Endometrial microvascular endothelial cells (primary cell): ENCODE measurements around the gene SLITRK3. TPM values are rescaled to one million over a fixed set of nuclear protein-coding genes. Genes with fewer than 3 reads are reported as not detected.
"Not testable (repeated sequence)": the region's sequence is repeated elsewhere in the genome, so short reads cannot be mapped to it uniquely, and the experiment has no call there.

ENCODE experiments used
- in situ Hi-C: cut with HindIII; loops from 2 replicates; pipeline ENCODE4 v1.10.0; 2017; ENCODE audit warnings: low sequenced_read_pairs, low pct_unique_long_range_greater_than_20kb; ENCODE audit errors: inconsistent ontology term
- total RNA-seq: library from RNA; depleted of rRNA; stranded (reverse); fragments of >200 nt; gene quantifications from one replicate; pipeline ENCODE4 v1.2.3, GENCODE V29; 2015; ENCODE audit errors: inconsistent ontology term

SLITRK3 gene
- total RNA-seq, 1 donor from 2014 or later = not detected

DNA sequence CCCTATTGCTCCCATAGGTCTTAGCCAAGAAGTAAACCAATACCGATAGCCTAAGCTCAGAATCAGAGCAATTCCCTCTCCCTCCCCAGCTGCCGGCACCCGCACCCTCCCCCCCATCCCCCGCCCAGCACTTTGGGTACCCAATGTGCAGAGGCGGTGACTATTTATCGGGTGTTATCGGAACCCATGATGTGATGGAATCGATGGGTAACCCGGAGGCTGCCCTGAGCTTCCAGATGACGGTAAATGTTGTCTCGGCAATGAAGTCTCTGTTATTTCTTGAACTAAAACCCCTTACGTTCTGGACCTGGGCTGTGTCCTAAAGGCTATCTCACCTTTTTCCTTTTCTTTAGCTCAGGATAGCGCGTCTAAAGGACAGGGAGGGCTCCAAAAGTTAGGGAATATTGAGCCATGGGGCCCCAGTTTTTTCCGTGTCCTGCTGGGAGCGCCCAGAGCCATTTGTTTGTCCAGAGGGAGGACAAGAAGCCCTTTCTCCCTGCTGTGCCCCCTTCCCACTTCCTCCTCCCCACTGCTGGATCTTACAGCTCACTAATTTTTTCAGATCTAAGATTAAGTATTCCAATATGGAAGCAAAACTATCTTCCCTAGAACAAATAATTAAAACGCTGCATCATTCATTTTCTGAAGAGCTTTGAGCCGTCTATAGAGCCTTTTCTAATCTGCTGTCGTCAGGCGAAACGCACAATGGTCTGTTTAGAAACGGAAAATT, 1.5 kb downstream of the SLITRK3 start:
- in situ Hi-C loops = no loop called here

DNA sequence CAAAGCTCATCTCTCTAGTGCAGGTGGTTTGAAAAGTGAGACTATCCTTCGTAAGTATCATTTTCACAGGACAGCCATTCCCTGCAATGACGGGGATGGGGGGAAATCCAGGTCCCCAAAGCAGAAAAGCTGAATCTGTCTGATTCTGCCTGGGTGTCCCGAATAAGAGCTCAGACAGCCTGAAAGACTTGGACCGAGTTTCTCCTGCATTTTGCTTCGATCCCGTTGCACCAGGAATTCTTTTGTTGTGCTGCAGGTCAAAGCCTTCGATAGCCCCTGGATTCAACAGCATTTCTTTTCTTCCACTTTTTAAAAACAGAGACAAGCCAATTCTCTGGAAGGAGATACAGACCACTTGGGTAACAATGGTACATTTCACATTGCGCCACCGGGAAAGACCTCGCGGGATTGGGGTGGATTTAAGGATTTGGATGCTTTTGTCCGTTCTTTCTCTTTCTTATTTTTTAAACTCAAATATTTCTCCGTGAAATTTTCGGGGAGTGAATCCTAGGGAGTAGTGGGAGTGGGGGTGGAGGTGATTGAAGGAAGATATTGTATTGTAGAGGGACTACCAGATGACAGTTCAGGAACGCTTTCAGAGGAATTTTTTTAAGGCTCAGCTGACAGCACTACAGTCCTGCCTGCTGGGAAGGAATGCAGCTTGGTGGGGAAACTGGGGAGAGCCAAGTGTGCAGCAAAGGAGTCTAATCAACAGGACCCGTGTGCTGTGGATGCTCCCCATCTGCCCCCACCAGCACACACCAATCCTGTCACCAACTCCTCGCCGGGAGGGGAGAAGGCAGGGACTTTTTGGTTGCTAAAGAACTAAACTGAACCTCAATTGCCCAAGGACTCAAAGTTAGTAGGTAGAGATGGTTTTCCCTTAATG, 2.6 kb downstream of the SLITRK3 start:
- in situ Hi-C loops = no loop called here

DNA sequence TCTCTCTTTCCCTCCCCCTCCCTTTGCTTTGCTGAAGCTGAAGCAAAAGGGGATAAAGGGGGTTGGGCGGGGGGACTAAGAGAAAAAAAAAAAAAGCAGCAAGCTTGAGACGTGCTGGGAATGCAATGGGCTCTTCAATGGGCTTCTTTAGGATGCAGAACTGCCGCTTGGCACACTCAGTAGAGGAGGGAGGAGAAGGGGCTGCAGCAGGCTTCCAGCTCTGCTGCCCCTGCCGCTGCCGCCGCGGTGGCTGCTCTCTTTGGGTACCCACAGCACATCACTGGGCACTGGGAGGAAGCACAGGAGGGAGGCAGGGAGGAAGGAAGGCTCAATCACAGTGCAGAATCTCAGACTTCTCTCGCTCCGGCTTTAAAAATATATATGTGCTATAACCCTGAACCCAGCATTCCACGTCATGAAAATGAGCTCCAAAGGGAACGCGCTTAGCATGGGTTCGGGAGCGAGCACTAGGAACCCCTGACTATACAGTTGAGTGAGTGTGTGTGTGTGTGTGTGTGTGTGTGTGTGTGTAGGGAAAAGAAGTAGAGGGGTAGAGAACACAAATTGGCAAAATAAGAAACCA, 3.5 kb downstream of the SLITRK3 start:
- in situ Hi-C loops = no loop called here

DNA sequence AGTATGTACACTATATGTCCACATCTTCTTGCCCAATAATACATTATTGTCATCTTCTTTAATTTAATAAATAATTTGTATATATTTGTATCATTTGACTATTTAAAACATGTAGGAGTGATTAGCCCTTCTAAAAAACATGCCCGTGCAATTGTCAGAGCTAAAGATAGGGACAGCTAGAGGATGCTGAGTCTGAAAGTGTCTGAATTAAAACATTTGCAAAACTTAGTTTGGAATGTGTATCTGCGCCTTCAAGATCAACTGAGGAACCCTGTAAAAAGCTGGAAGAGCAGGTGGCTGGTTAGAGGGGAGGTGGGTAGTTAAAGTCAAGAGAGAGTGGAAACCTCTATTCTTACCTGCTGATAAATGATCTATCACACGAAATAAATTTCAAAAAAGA, 4.7 kb downstream of the SLITRK3 start:
- in situ Hi-C loops = no loop called here

DNA sequence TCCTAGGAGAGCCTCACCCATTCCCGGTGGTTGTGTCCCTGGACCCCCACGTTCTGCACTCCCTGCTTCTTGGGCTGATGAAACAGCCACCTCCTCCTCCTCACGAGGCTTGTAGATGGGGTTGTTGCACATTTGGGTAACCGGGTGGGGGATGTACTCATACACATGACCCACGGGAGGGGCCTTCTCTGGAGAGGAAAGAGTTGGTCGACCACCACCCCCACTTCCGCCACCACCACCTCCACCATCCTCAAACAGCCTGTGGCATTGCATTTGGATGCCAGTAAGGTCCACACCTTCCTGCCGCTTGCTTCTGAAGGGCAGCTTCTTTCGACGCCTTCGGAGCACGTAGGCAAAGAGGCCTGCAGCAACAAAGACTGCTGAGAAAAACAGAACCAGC, 7.7 kb downstream of the SLITRK3 start:
- in situ Hi-C loops = no loop called here

DNA sequence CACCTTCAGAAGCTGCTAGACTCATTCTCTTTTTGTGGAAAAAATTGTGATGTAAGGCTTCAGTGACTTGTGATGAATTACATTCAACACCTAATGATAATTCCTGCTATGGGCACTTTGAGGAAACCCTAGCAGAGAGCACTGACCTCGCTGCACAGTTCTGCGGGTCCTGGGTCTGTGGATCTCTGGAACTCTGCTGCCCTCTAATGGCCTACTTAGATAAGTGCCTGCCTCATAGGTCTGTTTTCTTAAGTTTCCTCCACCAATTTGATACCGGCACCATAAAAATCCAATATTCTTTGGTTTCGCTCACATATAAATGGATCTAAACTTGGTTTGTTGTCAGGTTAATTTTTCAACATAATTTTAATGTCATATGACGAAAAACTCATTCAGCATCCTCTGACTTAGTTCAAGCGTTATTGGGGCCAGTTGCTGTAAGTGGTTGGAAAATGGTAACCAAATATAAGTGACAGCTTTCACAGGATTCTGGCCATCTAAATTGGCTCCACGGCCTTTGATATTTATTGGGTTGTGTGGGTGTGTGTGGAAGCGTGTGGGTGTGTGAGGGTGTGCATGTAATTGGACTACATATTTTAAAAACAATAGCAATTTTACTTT, 10.4 kb downstream of the SLITRK3 start:
- in situ Hi-C loops = no loop called here

DNA sequence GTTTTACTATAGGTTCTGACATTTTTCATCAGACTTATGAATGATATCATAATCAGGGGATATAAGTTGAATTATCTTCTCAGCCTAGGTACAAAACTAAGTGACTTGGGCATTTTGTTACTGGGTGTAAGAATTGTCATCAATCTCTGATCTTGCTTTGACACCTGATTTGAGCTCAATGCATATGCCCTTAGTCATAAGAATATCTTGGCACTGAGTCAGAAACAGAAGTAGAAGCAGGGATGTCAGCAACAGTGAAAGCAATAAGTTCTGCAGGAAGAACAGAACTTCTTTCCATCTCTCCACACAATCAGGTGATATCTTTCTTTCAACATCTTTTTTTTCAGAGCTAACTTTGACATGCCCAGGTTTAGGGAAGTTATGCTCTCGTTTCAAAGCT, 14.6 kb downstream of the SLITRK3 start:
- in situ Hi-C loops = no loop called here

DNA sequence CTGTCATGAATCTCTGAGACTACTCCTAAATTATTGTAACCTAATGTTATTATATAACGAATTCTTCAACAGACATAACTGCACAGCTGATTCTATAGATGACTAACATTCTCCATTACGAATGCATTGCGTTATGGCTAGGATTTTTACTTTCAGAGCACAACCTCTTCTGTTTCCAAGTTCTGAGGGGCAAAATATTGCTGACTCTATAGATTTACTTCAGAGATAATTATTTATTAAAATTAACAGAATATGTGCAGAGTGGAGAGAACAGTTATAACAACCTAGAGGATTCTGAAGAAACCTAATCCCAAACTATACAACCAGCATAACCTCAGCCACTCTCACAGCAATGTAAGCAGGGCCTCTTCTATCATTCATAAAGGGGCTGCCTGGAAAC, 25.9 kb downstream of the SLITRK3 start:
- in situ Hi-C loops = no loop called here

DNA sequence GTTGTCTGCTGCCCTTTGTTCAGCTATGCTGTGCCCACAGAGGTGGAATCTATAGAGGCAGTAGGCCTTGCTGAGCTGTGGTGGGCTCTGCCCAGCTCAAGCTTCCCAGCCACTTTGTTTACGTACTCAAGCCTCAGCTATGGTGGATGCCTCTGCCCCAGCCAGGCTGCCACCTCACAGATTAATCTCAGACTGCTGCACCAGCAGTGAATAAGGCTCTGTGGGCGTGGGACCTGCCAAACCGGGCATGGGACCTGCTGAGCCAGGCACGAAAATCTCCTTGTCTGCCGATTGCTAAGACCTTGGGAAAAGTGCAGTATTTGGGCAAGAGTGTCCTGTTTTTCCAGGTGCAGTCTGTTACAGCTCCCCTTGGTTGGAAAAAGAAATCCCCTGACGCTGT, 26.8 kb downstream of the SLITRK3 start:
- in situ Hi-C loops = no loop called here

DNA sequence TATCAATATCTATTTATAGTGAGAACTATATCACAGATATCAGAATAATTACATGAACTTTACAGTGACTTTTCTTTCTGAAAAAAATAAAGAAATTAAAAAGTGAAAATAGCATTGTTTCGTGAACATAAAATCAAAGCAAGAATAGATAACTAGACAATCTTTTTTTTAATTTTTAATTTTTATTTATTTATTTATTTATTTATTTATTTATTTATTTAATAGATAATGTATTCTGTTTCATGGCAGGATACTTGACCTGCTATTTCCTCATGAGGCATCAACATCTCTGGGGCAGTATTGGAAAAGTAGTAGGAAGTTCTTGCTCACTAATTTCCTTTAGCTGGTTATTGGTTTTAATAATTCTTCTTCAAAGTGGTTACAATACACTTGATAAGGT, 33.3 kb downstream of the SLITRK3 start:
- in situ Hi-C loops = no loop called here

DNA sequence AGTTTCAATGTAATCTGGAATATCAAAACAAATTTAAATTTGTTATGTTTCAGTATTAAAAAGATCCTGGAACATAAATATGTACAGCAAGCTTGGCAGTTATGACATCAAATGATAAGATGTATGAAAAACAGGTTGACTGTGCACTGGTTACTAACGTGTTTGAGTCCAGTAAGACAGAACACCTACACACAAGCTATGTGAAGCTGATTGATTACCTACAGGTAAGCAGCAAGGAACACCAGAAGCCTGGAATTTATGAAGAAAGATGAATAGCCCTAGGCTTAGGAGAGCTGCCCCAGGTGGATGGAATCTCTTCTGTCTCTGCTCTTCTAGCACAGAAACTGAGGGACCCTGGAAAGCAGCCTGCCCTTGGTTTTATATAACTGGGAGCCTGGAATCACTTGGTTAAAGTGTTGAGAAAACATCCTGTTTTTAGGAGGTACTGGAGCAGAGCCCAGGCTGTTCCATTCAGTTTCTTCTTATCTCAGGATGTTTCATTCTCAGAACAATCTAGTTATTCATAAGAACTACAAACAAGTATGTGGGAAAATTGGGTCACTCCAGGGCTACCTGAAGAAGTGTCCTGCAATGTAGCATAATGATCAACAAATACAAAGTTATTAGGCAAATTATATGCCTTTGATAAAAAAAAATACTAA, 36.3 kb downstream of the SLITRK3 start:
- in situ Hi-C loops = no loop called here

DNA sequence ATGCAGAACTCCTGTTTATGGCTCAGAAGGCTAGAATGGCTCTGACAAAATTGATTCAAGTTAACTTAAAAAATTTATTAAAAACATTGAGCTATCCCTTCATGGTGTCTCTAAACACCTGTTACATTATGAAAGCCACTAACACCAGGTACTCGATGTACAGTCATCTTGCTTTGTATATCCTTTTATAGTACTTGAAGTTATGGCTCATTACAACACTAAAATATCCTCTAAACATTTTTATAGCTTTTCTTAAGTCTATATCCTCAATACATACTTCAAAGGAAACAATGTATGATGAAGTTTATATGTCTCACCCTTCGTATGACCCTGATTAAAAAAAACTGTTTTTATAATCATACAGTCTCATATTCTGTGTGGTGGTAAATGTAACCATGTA, 38.2 kb downstream of the SLITRK3 start:
- in situ Hi-C loops = no loop called here

DNA sequence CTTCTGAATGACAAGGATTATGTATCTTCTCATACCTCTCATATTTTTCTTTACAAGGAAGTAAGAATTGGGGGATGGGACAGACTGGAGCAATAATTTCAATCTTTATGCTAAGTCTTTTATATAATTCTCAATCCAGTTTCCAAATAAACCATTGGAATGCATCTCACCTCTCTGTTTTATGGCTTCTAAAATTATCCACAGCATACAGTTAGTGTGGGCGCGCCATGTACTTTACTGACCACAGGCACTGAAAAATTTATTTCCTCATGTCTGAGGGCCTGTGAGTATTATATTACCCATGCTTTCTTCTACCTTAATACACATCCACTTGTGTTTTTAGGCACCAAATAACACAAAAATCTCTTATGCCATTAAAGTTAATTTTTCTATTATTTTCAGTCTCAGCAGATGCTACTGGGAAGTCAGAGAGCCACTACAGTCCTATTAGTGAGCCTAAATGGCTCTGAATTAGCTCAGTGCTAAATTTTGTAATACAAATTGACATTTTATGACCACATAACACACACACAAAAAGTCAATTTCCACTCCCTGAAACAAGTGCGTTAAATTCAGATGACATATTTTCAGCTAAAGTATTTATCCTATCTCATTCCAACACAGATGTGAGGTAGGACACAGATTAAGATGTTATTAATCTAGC, 39.3 kb downstream of the SLITRK3 start:
- in situ Hi-C loops = no loop called here

DNA sequence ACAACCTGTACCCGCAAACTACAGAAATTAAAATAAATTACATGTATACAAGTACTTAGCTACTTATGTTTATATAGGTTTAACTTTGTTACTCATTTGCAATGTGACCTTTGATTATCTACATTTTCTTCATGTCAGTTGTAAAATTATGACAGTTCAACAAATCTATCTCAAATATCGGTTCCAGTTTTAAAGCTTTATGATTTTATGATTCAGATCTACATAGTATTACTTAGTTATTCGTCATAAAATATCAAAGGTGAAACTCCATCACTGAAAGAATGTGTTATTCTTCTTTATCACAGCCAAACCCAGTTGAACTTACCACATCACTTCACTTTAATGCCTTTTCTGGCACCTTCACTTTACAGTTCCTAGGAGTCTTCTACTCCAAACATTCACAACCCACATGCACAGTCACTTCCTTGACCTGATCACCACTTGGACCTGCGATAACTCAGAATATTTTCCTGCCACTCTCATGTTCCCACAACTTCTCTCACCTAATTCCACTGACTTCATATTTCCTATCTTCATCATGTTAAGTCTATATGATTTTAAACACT, 47.2 kb downstream of the SLITRK3 start:
- in situ Hi-C loops = no loop called here

DNA sequence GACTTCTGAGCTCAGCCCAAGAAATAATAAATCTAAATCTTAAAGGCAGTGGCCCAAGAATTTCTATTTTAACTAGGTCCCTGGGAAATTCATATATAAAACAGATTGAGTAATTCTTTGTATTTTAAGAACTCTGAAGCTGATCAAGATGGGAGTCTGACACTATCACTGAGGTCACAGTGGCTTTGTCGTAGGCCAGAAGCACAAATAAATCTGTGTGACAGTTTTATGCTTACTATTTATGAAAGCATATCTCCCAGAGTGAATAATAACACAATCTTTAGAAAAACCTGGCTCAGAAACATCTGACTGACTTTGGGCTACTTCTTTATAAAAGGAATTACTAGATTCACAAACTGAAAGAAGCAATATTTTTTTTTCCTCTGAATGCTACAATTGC, 51.9 kb downstream of the SLITRK3 start:
- in situ Hi-C loops = no loop called here

DNA sequence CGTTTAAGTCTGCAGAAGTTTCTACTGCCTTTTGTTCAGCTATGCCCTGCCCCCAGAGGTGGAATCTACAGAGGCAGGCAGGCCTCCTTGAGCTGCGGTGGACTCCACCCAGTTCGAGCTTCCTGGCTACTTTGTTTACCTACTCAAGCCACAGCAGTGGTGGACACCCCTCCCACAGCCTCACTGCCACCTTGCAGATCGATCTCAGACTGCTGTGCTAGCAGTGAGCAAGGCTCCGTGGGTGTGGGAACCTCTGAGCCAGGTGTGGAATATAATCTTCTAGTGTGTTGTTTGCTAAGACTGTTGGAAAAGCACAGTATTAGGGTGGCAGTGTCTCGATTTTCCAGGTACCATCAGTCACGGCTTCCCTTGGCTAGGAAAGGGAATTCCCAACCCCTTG, 56.3 kb downstream of the SLITRK3 start:
- in situ Hi-C loops = not testable (repeated sequence)
